Non-pigmented ciliary epithelial cell (primary cell): ENCODE data around the gene HYCC2.
"Not testable (repeated sequence)": the region's sequence is repeated elsewhere in the genome, so short reads cannot be mapped to it uniquely, and the experiment has no call there.

ENCODE experiments used
- DNase-seq: peaks from one replicate; pipeline ENCODE4 v3.0.0-alpha.2; 2010; ENCODE audit warnings: low read depth

Gene HYCC2

DNA sequence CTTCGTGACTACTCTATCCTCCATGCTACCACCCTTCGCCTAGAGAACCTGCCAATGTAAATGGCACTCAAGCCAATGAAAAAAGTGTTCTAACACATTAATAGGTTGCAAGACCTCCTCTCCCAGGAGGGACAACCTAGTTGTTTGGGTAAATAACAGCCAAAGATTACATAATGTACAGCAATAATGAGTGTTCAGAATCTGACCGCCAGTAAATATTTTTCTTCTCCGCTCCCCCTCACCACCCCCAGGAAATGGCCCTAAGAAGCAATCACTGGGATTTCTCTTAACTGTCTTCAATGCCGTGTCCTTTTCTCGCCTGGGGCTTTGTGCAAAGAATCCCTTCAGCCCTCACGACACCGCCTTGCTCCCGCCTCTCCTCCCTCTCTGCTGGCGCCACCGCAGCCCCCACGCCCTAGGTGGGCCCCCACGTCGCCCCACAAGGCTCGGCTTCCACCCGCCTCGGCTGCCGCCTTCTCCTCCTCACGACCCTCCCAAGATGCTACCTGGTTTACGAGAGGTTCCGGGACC is 458 bp downstream of the HYCC2 start:
- no peak for DNase-seq

DNA sequence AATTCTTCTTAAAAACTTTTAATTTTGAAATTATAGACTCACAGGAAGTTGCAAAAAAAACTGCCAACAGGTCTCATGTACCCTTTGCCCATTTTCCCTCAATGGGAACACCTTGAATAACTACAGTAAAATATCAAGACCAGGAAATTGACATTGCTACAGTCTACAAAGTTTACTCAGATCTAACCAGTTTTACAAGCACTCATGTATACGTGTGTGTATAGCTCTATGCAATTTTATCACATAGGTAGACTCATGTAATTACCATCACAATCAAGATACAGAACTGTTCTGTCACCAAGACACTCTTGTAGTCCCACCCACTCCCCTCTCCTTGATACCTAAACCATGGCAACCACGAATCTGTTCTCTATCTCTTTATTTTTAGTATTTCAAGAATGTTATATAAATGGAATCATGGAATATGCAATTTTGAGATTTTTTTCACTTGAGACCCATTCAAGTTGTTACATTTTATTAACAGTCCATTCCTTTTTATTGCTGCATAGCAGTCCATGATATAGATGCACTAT is 6.6 kb downstream of the HYCC2 start:
- no peak for DNase-seq

DNA sequence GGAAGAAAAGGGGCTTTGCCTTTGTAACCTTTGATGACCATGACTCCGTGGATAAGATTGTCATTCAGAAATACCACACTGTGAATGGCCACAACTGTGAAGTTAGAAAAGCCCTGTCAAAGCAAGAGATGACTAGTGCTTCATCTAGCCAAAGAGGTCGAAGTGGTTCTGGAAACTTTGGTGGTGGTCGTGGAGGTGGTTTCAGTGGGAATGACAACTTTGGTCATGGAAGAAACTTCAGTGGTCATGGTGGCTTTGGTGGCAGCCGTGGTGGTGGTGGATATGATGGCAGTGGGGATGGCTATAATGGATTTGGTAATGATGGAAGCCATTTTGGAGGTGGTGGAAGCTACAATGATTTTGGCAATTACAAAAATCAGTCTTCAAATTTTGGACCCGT is 8.0 kb downstream of the HYCC2 start:
- not testable (repeated sequence) for DNase-seq

- DNase-seq, result no peak
Observed at GRCh38 chr2:201059961-201060755, 11.3 kb downstream of the HYCC2 start.

GRCh38 chr2:201058914-201059313 is 12.6 kb downstream of the HYCC2 start:
- DNase-seq, result no peak

- no peak for DNase-seq
Observed at GRCh38 chr2:201057715-201058248, 13.7 kb downstream of the HYCC2 start.

DNA sequence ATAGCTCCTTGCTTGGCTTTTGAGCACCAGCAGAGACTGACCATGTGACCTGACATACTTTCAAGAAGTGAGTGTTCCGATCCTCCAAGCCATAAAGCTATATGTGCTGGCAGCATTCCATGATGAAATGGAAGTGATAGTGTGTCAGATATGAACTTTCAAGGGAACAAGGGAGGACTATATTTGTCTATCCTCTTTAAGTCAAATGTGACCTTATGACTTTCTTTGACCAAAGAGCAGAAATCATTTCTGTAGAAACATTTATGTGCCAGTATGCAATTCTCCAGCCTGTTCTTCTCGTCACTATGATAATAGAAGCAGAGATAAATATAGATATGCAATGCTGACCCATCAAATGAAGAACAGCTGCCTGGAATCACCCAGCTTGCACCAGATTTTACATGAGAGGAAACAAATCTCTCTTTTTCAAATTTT is 14.4 kb downstream of the HYCC2 start:
- peak; percentile 9 for DNase-seq

DNA sequence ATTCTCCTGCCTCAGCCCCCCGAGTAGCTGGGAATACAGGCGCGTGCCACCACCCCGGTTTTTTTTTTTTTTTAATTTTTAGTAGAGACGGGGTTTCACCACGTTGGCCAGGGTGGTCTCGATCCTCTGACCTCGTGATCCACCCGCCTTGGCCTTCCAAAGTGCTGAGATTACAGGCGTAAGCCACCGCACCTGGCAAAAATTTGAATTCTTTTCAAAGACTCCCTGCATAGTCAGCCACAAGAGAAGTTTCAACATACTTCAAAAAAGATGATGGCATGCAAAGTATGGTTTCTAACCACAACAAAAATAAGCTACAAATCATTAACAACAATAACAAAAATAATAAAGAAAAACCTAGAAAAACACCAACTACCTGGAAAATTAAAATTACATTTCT is 22.0 kb downstream of the HYCC2 start:
- no peak for DNase-seq

GRCh38 chr2:201046881-201047280 is 24.6 kb downstream of the HYCC2 start:
- no peak for DNase-seq

- not testable (repeated sequence) for DNase-seq
Observed at GRCh38 chr2:201043050-201043449, 28.4 kb downstream of the HYCC2 start.

GRCh38 chr2:201042451-201042850 is 29.0 kb downstream of the HYCC2 start:
- DNase-seq, result not testable (repeated sequence)

- no peak for DNase-seq
Observed at GRCh38 chr2:201040867-201041628, 30.4 kb downstream of the HYCC2 start.

DNA sequence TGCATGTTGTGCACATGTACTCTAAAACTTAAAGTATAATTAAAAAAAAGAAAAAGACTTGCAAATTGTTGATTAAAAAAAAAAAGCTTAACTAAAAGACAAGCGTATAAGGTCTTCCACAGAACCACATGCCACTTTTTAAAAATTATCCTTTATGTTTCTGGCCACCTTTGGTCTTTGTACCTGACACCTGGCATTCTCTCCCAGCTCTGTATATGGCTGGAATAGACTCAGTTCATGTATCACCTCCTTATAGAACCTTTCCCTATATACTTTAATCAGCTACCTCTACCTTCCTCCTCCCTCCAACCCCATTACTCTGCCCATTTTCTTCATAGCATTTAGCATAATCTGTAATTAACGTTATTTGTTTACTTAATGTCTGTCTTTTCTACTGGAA is 32.6 kb downstream of the HYCC2 start:
- no peak for DNase-seq

DNA sequence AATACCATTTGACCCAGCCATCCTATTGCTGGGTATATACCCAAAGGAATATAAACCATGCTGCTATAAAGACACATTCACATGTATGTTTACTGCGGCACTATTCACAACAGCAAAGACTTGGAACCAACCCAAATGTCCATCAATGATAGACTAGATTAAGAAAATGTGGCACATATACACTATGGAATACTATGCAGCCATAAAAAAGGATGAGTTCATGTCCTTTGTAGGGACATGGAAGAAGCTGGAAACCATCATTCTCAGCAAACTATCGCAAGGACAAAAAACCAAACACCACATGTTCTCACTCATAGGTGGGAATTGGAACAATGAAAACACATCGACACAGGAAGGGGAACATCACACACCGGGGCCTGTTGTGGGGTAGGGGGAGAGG is 33.1 kb downstream of the HYCC2 start:
- DNase-seq, result not testable (repeated sequence)

DNA sequence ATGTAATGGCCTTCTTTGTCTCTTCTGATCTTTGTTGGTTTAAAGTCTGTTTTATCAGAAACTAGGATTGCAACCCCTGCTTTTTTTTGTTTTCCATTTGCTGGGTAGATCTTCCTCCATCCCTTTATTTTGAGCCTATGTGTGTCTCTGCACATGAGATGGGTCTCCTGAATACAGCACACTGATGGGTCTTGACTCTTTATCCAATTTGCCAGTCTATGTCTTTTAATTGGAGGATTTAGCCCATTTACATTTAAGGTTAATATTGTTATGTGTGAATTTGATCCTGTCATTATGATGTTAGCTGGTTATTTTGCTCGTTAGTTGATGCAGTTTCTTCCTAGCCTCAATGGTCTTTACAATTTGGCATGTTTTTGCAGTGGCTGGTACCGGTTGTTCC is 37.1 kb downstream of the HYCC2 start:
- DNase-seq, result not testable (repeated sequence)

GRCh38 chr2:201024518-201024917 is 47.0 kb downstream of the HYCC2 start:
- DNase-seq, result no peak

GRCh38 chr2:201021914-201022313 is 49.6 kb downstream of the HYCC2 start:
- DNase-seq, result no peak
